HG03095 (cell line): Measurements from ENCODE around the gene ARHGEF39.

ENCODE experiments used
- ATAC-seq: cut with Tn5 transposase; IDR thresholded peaks from one replicate; pipeline ENCODE4 v1.9.1; 2021; ENCODE audit warnings: moderate library complexity; ENCODE audit not compliant: unreplicated experiment

ARHGEF39 gene

DNA sequence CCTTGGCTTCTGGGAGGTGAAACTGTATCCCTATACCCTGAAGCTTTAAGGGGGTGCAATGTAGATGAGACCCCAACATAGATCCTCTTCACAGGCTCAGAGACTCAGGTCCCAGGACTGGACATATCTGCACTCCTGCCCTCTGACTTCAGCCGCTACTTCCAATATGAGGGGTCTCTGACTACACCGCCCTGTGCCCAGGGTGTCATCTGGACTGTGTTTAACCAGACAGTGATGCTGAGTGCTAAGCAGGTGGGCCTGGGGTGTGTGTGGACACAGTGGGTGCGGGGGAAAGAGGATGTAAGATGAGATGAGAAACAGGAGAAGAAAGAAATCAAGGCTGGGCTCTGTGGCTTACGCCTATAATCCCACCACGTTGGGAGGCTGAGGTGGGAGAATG is 14.1 kb upstream of the ARHGEF39 start:
- no peak for ATAC-seq

DNA sequence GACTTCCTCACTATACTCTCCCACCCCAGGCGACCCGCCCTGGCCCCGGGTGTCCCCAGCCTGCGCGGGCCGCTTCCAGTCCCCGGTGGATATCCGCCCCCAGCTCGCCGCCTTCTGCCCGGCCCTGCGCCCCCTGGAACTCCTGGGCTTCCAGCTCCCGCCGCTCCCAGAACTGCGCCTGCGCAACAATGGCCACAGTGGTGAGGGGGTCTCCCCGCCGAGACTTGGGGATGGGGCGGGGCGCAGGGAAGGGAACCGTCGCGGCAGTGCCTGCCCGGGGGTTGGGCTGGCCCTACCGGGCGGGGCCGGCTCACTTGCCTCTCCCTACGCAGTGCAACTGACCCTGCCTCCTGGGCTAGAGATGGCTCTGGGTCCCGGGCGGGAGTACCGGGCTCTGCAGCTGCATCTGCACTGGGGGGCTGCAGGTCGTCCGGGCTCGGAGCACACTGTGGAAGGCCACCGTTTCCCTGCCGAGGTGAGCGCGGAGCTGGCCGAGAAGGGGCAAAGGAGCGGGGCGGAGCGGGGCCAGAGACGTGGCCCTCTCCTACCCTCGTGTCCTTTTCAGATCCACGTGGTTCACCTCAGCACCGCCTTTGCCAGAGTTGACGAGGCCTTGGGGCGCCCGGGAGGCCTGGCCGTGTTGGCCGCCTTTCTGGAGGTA is 10.9 kb upstream of the ARHGEF39 start:
- no peak for ATAC-seq

GRCh38 chr9:35675204-35675603 is 10.2 kb upstream of the ARHGEF39 start:
- no peak for ATAC-seq

DNA sequence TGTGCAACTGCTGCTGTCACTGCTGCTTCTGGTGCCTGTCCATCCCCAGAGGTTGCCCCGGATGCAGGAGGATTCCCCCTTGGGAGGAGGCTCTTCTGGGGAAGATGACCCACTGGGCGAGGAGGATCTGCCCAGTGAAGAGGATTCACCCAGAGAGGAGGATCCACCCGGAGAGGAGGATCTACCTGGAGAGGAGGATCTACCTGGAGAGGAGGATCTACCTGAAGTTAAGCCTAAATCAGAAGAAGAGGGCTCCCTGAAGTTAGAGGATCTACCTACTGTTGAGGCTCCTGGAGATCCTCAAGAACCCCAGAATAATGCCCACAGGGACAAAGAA is 9.0 kb upstream of the ARHGEF39 start:
- ATAC-seq = no peak

GRCh38 chr9:35673132-35674024 is 8.4 kb upstream of the ARHGEF39 start, which contains the start of gene CA9:
TSS of gene CA9 (plus strand) at chr9:35673928. CDS start at chr9:35673960, 32 bp downstream.
- no peak for ATAC-seq

DNA sequence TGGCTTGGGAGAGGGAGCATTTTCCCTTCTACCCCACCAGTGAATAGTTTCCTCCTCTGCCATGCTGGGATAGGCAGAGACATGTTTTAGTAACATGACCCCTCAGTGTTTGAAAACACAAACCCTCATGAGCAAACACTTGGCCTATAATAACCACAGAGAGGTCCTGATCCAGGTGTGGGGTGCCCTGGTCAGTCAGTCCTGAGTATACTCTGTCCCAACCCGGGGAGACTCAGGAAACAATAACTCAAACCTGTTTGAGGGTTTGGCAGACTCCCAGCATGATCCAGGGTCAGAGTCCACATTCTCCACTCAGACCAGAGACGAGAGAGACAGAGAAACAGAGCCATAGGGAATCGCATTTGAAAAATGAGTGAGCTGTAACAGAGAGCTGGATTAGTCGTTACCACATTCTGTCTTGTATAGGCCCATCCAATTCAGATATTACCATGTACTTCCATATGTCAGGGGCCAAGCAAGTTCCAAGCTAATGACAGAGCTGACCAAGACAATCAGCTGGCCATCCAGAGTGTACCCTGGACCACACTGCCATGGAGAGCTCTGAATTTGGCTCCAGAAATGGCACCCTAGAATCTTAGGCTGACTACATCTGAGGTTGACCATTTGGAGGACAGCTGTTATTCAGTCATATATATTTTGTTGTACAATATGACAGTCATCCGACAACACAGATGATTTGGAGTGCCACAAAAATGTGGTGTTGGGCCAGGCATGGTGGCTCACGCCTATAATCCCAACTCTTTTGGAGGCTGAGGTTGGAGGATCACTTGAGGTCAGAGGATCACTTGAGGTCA is 4.5 kb upstream of the ARHGEF39 start:
- ATAC-seq = no peak

- no peak for ATAC-seq
Observed at GRCh38 chr9:35667939-35668338, 2.9 kb upstream of the ARHGEF39 start.

- ATAC-seq = no peak
Observed at GRCh38 chr9:35666549-35666948, 1.6 kb upstream of the ARHGEF39 start.

GRCh38 chr9:35666045-35666444 is 1.1 kb upstream of the ARHGEF39 start:
- no peak for ATAC-seq

DNA sequence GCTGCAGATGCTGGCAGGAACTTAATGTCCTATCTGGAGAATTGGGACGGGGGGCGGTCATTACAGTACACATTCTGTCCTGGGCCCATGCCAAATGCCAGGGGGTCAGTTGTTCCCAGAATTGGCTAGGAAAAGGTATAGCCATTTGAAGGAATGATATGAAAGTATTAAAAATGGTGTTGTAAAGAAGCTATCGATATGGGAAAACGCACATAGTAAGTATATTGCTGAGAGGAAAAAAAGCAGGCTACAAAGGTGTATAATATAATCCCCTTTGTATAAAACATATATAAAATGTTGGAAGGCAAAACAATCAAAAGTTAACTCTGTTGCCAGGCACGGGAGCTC is 450 bp upstream of the ARHGEF39 start:
- no peak for ATAC-seq

DNA sequence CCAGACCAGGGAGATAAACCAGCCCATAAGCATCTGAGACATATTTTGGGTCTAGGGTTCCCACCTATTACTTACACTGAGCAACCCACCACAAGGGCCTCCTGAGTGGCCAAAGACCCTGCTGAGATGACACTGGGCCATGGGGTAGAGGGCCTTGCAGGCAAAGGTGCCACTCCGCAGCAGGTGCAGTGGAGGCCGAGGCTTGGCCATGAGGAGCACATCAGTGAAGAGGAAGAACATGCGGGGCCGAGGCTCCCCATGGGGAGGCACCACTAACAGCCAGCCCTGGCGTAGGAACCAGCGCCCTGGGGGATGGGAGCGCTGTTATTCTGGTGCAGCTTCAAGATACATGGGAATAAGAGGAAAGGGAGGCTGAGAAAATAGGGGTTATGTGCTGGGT is 2.6 kb downstream of the ARHGEF39 start:
- ATAC-seq = no peak

- ATAC-seq = no peak
Observed at GRCh38 chr9:35661756-35662350, 3.1 kb downstream of the ARHGEF39 start.

DNA sequence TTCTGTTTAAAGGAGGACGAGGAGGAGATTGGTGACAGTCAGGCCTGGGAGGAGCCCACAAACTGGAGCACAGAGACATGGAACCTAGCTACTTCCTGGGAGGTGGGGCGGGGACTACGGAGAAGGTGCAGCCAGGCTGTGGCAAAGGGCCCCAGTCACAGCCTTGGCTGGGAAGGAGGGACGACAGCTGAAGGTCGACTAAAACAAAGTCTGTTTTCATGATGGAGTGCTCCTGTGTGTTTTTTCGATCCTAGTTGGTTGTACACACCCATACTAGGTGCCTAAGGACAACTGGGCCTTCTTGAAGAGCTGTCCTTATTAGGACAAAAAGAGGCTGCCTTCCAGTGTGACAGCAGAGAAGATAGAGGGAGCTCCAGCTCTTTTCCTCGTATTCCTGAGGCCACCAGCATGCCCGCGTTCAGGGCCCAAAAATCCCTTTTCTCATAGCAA is 4.0 kb downstream of the ARHGEF39 start:
- no peak for ATAC-seq

DNA sequence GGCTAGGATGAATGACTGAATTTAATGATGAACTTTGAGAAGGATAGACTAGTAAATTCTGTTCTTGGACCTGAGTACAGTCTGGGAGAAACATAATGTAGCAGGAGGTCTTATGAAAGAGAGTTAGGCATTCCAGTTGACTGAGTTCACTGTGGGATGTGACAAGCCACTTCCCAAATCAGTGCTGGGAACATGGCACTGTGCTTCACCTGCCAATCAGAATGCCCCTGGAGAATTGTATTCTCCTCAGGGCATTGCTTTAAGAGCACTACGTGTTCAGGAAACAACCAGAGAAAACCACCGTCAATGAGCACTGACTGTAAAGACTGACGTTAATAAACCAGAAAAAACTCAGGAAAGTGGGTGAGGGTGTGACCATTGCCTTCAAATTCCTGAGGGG is 5.7 kb downstream of the ARHGEF39 start:
- ATAC-seq = no peak

DNA sequence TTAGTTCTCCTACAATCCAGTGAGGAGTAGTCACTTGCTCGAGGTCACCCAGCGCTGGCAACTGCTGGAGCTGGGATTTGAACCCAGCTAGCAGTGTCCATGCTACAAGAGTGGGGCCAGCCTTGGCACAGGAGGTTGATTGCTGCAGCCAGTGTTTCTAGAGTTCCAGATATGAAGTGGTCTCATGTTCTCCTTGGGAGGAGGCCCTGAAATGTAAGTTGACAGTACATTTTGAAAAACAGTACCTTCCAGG is 6.1 kb downstream of the ARHGEF39 start:
- no peak for ATAC-seq

DNA sequence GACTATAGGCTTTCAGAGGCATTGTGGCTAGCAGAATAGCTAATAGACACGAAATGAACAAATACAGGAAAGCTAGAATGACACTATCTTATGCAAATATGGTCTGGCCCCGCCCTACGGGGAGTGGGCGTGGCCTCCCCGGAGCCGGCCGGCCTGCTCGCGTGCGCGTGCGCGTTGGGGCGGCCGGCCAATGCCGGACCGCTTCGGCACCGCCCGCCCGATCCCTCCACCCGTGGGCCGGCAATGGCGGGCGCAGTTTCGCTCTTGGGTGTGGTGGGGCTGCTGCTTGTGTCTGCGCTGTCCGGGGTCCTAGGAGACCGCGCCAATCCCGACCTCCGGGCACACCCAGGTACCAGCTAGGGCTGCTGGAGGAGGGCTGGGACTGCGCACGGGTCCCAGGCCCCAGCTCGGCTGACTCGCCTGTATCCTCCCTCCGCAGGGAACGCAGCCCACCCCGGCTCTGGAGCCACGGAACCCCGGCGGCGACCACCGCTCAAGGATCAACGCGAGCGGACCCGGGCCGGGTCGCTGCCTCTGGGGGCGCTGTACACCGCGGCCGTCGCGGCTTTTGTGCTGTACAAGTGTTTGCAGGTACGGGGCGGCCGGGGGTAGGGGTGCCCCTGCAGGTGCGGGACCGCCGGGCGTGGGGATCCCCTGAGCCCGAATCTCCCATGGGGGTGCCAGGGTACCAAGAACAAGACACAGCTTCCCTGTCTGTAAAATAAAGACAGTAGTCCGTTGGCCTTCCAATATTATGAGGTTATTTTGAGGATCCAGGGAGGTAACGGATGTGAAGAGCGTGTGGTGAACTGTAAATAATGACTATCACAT is 6.6 kb downstream of the ARHGEF39 start, which contains the start of gene CCDC107:
TSS of gene CCDC107 (plus strand) at position 156 of the 831 bp plus-strand sequence. CDS start at position 244, 88 bp downstream.
- ATAC-seq = peak; percentile 44

- peak; percentile 85 for ATAC-seq
Observed at GRCh38 chr9:35657546-35658136, 7.4 kb downstream of the ARHGEF39 start, which contains the start of gene RMRP. TSS of gene RMRP (minus strand) at chr9:35658019.

DNA sequence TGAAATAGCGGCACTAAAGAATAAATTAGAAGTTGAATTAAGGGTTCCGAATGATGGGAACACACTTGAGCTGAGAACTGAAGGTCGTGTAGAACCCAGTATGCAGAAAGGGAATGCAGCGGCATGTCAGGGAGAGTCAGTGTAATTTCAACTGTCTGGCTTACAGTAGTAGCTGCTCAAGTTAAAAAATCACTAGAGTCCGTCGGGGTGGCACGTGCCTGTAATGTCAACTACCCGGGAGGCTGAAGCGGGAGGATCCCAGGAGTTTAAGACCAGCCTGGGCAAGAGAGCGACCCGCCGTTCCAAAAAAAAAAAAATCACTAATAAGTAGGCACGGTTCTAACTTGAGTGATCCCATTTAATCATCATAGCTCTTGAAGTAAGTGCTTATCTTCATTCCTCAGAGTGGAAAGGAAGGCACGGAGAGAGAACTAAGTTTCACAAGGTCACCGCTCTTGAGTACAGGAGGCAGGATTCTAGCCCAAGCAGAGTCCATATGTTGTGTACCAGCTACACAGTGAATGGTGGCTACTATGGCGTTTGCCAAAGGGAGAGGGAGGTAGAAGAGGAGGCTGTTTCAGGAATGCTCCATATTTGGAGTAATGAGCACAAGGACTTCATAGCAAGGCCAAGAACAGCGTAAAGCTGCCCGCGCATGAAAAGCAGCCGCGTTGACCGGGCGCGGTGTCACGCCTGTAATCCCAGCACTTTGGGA is 8.0 kb downstream of the ARHGEF39 start:
- ATAC-seq = no peak

DNA sequence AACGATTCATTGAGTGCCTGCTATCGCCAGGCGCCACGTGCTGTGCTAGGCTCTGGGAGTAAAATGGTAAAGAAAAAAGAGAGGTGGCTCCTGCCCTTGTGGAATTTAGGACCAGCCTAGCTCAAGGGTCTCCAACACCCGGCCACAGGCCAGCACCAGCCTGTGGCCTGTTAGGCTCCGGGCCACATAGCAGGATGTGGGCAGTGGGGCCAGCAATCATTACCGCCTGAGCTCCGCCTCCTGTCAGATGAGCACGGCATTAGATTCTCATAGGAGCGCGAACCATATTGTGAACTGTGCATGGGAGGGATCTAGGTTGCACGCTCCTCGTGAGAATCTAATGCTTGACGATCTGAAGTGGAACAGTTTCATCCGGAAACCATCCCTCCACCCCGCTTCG is 8.6 kb downstream of the ARHGEF39 start:
- ATAC-seq = no peak
